ENCODE measurements around the gene OSBPL2. TPM values are rescaled to one million over a fixed set of nuclear protein-coding genes. Genes with fewer than 3 reads are reported as not detected.

The OSBPL2 gene
- total RNA-seq, 1 experiment from 2014 or later = 41.4 TPM

- TF ChIP-seq POLR2AphosphoS5 (IDR thresholded peaks at IDR 0.05; ENCODE audit: low read depth, low read length) (peak; percentile 25; the same call in 1 of the 2 replicates), TCF7L2 (IDR thresholded peaks at IDR 0.05; ENCODE audit: low read depth, low read length) (no peak), CTCF (IDR thresholded peaks at IDR 0.05) (no peak)
- DNase-seq (ENCODE audit: low read depth, low spot score) (no peak), ATAC-seq (no peak)
- POLR2A ChIA-PET = no interaction called here
- no peak overlapping the region for H3K4me3 ChIP-seq (ENCODE audit: low read depth in 2 of 2, low read length in 2 of 2)
- H3K4me1 ChIP-seq (ENCODE audit: control insufficient read depth, insufficient read depth, low read length) = peaks cover 4% of the 10 kb centered on the region; the same call in 1 of the 2 replicates
- intact Hi-C loops (cut with micrococcal nuclease; ENCODE audit: unreplicated experiment) = no loop called here
- H3K27ac ChIP-seq (ENCODE audit: low read length) = no peak overlapping the region
- no TSS peak for BruUV-seq (replicated peaks)
- peaks cover 6% of the 10 kb centered on the region for H3K36me3 ChIP-seq (ENCODE audit: control insufficient read depth, insufficient read depth, low read length)
- no peaks in the 10 kb centered on the region for H3K27me3 ChIP-seq (ENCODE audit: control insufficient read depth, insufficient read depth, low read length)
- H3K9me3 ChIP-seq (ENCODE audit: control insufficient read depth, insufficient read depth, low read depth, low read length) = no peaks in the 10 kb centered on the region
- CTCF ChIA-PET = no interaction called here
- in situ Hi-C loops (cut with HindIII; ENCODE audit: low pct_unique_long_range_greater_than_20kb, low sequenced_read_pairs) = no loop called here
These were observed 85.0 kb downstream of the OSBPL2 start for GRCh38 chr20:62323146-62323979.

DNA sequence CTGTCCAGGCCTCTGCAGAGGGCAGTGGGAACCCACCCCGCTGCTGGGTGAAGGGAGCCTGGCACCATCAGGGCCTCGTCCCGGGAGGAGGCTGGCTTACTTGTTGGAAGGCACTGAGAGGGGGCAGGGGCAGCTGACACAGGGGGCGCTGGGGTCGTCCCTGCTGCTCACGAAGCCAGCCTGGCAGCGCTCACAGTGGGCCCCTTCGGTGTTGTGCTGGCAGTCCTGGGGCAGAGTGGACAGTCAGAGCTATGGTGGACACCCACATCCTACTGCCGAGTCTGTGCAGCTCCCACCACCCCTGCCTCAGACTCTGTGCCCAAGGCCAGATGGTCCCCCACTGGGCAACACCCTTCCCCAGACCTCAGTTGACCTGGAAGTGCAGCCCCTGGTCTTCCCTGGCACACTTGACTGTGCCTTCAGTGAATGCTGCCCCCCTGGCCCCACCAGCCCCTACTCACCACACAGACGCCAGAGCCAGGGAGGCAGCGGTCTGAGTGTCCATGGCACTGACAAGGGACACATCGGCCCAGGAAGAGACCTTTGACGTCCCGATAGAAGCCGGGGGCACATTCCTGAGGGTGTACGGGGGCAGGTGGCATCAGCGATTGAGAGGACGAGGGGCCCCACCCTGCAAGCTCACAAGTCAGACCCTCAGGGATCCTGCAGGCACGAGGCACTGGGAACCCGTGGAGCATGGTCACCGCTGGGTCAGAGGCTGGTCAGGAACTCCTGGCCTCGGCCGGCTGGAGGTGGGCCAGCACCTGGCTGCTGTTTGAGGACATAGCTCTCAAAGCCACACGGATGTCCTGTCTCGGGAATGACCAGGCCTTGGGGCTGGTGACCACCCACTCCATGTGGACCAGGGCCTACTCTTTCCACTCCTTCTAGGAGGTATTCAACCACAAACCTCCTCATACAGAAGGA, 85.9 kb downstream of the OSBPL2 start:
- no peak for TF ChIP-seq CTCF (IDR thresholded peaks at IDR 0.05)
- TF ChIP-seq SIN3A (IDR thresholded peaks at IDR 0.05; ENCODE audit: borderline replicate concordance, insufficient read depth, low read depth, low read length) = no peak
- no peak for TF ChIP-seq REST (IDR thresholded peaks at IDR 0.05; ENCODE audit: insufficient read depth in 1 of 2, low read depth in 2 of 2, low read length in 1 of 2)
- no peak for TF ChIP-seq TCF7L2 (IDR thresholded peaks at IDR 0.05; ENCODE audit: low read depth, low read length)
- TF ChIP-seq POLR2AphosphoS5 (IDR thresholded peaks at IDR 0.05; ENCODE audit: low read depth, low read length) = no peak
- Histone ChIP-seq H3K36me3 (ENCODE audit: control insufficient read depth, insufficient read depth, low read length) (peaks cover 7% of the 10 kb centered on the region), H3K9me3 (ENCODE audit: control insufficient read depth, insufficient read depth, low read depth, low read length) (no peaks in the 10 kb centered on the region), H3K27me3 (ENCODE audit: control insufficient read depth, insufficient read depth, low read length) (no peaks in the 10 kb centered on the region), H3K4me3 (ENCODE audit: low read depth in 2 of 2, low read length in 2 of 2) (no peak overlapping the region), H3K4me1 (ENCODE audit: control insufficient read depth, insufficient read depth, low read length) (peaks cover 4% of the 10 kb centered on the region; the same call in 1 of the 2 replicates), H3K27ac (ENCODE audit: low read length) (no peak overlapping the region)
- BruUV-seq (replicated peaks) = no TSS peak
- in situ Hi-C loops (cut with HindIII; ENCODE audit: low pct_unique_long_range_greater_than_20kb, low sequenced_read_pairs) = no loop called here
- no peak for DNase-seq (ENCODE audit: low read depth, low spot score)
- no peak for ATAC-seq
- intact Hi-C loops (cut with micrococcal nuclease; ENCODE audit: unreplicated experiment) = no loop called here
- CTCF ChIA-PET = no interaction called here
- POLR2A ChIA-PET = no interaction called here
